HL-60/S4 treated with retinoic acid at 250 ng/mL for 4 days and 3 days (cell line): ENCODE measurements around the gene PPP2R1A.
"Not testable (repeated sequence)": the region's sequence is repeated elsewhere in the genome, so short reads cannot be mapped to it uniquely, and the experiment has no call there.

ENCODE experiments used
- in situ Hi-C: fragments of 300-500 bp; cut with MboI; formaldehyde crosslinking; loops from 2 replicates; pipeline ENCODE4 v1.7.0; 2022; ENCODE audit warnings: low sequenced_read_pairs

The PPP2R1A gene

GRCh38 chr19:52200044-52200443, 10.2 kb downstream of the PPP2R1A start:
- in situ Hi-C loops, result no loop called here

GRCh38 chr19:52200755-52201391, 11.0 kb downstream of the PPP2R1A start:
- in situ Hi-C loops, result not testable (repeated sequence)

- in situ Hi-C loops, result no loop called here
Measured at GRCh38 chr19:52206481-52206880, 16.6 kb downstream of the PPP2R1A start.

GRCh38 chr19:52211203-52211602, 21.4 kb downstream of the PPP2R1A start:
- in situ Hi-C loops, result no loop called here

- in situ Hi-C loops, result no loop called here
Measured at GRCh38 chr19:52211926-52212571, 22.2 kb downstream of the PPP2R1A start.

- in situ Hi-C loops, result no loop called here
Measured at GRCh38 chr19:52212572-52213255, 22.9 kb downstream of the PPP2R1A start.

GRCh38 chr19:52214241-52214640, 24.4 kb downstream of the PPP2R1A start:
- in situ Hi-C loops, result no loop called here

- in situ Hi-C loops, result no loop called here
Measured at GRCh38 chr19:52216401-52216800, 26.5 kb downstream of the PPP2R1A start.

- in situ Hi-C loops, result no loop called here
Measured at GRCh38 chr19:52217576-52217975, 27.7 kb downstream of the PPP2R1A start.

GRCh38 chr19:52219611-52220010, 29.8 kb downstream of the PPP2R1A start:
- in situ Hi-C loops, result no loop called here

GRCh38 chr19:52221031-52221430, 31.2 kb downstream of the PPP2R1A start:
- in situ Hi-C loops, result no loop called here

- in situ Hi-C loops, result no loop called here
Measured at GRCh38 chr19:52221831-52222375, 32.1 kb downstream of the PPP2R1A start.

- in situ Hi-C loops, result no loop called here
Measured at GRCh38 chr19:52224211-52224610, 34.4 kb downstream of the PPP2R1A start.

- in situ Hi-C loops, result no loop called here
Measured at GRCh38 chr19:52226652-52227051, 36.8 kb downstream of the PPP2R1A start.

- in situ Hi-C loops, result no loop called here
Measured at GRCh38 chr19:52227196-52227940, 37.5 kb downstream of the PPP2R1A start.

- in situ Hi-C loops, result no loop called here
Measured at GRCh38 chr19:52227980-52228379, 38.1 kb downstream of the PPP2R1A start.

GRCh38 chr19:52229524-52229923, 39.7 kb downstream of the PPP2R1A start:
- in situ Hi-C loops, result no loop called here

GRCh38 chr19:52230685-52231084, 40.8 kb downstream of the PPP2R1A start:
- in situ Hi-C loops, result no loop called here

GRCh38 chr19:52231154-52231910, 41.5 kb downstream of the PPP2R1A start:
- in situ Hi-C loops, result no loop called here

GRCh38 chr19:52234406-52234805, 44.6 kb downstream of the PPP2R1A start:
- in situ Hi-C loops, result no loop called here
